GM21381 (cell line): ENCODE measurements around the gene GALR3.
A peak's percentile ranks its signal among the peaks of the same experiment; 100 is the strongest.

Experiments
- ATAC-seq: cut with Tn5 transposase; IDR thresholded peaks from one replicate; pipeline ENCODE4 v1.9.1; 2021; ENCODE audit warnings: mild to moderate bottlenecking, moderate library complexity; ENCODE audit not compliant: unreplicated experiment

The GALR3 gene

GRCh38 chr22:37802310-37803194 is 20.6 kb upstream of the GALR3 start:
- ATAC-seq = no peak

DNA sequence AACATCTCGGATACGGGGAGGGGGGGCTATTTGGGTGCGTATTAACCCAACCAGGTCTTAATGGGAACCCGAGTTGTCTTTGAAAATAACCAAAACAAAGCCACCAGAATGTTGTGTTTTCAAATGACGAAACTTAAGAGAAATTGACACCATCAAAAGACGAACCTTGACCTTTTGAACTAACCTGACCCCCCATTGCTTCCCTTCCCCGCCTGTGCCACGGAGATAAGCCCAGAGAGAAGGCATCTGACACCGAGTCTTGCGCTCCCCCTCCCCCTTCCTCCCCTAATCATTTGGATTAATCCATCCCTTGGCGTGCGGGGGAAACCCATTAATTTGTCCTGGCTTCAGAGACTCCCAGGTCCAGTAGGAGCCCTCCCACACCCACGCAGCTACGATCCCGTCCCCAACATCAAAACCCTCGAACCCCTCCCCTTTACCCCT is 20.0 kb upstream of the GALR3 start:
- no peak for ATAC-seq

- ATAC-seq = no peak
These were observed 19.4 kb upstream of the GALR3 start for GRCh38 chr22:37803639-37804351.

DNA sequence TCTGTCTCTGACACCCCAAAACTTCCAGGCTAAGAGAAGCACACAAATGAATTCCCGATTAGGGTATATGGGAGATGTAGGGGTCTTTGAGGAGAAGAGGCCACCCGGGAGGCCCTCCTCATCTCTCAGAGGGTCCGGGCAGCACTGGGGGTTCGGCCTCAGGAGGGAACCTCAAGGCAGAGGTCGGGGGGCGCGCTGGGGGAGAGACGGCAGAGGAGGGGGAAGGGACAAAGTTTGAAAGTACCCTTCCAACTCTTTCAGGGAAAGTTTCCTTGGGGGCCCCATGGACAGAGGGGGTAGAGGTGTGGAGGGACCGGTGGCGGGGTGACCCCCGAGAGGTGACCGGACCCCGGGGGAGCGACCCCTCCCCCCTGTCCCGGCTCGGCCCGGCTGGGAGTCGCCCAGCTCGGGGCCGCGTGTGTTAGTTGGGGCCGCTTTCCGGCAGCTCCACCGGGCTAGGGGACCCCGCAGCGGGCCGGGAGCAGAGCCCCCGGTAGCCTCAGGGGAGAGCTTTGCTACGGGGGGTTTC is 18.8 kb upstream of the GALR3 start:
- ATAC-seq = no peak

DNA sequence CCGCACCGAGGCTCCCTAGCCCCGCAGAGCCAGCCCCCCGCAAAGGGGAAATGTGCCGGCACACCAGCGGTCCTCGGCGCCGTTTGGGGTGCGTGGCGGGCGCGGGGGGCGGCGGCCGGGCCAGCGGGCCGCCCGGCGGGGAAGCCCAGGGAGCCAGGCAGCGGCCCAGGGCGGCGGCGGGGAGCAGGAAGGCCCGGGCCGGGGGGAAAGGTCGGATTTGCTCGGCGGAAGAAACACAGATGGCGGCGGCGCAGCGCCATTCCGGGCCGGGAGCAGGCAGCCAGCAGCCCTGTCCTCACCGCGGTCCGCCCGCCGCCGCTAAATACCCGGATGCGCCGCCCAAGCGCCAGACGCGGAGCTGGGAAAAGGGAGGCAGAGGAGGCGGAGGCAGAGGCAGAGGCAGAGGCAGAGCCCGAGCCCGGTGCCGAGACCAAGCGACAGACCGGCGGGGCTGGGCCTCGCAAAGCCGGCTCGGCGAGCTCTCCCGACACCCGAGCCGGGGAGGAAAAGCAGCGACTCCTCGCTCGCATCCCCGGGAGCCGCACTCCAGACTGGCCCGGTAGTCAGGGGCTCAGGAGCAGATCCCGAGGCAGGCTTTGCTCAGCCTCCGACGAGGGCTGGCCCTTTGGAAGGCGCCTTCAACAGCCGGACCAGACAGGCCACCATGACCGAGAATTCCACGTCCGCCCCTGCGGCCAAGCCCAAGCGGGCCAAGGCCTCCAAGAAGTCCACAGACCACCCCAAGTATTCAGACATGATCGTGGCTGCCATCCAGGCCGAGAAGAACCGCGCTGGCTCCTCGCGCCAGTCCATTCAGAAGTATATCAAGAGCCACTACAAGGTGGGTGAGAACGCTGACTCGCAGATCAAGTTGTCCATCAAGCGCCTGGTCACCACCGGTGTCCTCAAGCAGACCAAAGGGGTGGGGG is 18.0 kb upstream of the GALR3 start:
- no peak for ATAC-seq

- ATAC-seq = no peak
These were observed 17.3 kb upstream of the GALR3 start for GRCh38 chr22:37805810-37806277.

- no peak for ATAC-seq
These were observed 16.5 kb upstream of the GALR3 start for GRCh38 chr22:37806409-37807333.

- peak; percentile 87 for ATAC-seq
These were observed 15.5 kb upstream of the GALR3 start, which contains the start of gene GCAT for GRCh38 chr22:37807410-37808293. Gene GCAT, plus strand, starts transcription at chr22:37807934. Its CDS starts 34 bp downstream, at chr22:37807968.

DNA sequence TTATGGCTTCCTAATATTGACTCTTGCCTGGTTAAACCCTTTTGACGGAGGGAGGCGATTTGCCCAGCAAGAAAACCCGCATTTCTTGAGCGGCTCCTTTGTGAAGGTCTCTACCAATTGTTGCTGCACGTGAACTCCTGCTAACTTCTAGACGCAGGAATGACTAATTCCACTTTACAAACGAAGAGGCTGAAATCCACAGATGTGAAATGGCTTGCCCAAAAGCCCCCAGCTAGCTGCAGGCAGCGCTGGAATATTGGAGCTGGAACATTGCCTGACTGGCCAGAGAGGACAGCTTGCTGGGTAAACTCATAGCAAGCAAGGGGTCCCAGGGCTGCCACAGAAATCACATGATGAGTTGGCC is 14.9 kb upstream of the GALR3 start:
- ATAC-seq = no peak

DNA sequence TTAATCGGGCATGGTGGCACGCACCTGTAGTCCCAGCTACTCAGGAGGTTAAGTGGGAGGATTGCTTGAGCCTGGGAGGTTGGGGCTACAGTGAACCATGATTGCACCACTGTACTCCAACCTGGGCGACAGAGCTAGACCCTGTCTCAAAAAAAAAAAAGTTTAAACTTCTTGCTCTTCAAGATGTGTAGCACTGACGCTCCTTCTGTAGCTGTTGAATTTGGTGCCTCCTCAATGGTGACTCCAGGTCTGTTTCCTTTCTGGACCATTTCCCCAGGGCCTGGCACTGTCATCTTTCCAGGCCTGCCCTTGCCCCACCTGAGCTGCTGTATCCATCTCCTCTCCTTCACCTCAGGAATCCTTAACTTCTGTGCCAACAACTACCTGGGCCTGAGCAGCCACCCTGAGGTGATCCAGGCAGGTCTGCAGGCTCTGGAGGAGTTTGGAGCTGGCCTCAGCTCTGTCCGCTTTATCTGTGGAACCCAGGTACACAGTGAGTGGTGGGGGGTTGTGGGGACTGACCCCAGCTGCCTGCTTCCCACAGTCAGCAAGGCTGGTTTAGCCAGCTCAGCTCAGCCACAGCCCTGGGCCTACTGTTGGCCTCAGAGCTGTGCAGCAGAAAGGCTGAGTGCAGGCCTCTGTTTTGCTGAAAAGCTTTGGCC is 13.4 kb upstream of the GALR3 start:
- no peak for ATAC-seq

DNA sequence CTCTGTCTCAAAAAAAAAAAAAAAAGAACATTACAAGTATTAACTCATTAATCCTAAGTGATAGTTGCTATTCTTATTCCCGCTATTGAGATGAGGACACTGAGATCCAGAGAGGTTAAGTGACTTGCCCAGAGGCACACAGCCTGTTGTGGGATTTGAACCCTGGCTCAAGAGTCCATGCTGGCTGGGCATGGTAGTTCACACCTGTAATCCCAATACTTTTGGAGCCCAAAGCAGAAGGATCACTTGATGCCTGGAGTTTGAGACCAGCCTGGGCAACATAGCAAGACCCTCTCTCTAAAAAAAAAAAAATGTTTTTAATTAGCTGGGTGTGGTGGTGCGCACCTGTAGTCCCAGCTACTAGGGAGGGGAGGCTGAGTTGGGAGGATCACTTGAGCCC is 11.3 kb upstream of the GALR3 start:
- no peak for ATAC-seq

GRCh38 chr22:37812869-37813678 is 10.1 kb upstream of the GALR3 start:
- no peak for ATAC-seq

DNA sequence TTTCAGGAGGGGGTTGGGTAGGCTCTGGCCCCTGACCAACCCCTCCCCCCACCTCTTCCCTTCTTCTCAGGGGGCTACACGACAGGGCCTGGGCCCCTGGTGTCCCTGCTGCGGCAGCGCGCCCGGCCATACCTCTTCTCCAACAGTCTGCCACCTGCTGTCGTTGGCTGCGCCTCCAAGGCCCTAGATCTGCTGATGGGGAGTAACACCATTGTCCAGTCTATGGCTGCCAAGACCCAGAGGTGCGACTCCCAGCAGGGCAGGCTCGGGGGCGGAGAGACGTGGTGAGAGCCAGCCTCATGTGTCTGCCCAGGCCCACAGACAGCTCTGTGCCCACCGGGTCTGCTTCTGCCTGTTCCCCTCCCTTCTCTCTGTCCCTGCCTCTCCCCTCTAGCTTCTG is 7.6 kb upstream of the GALR3 start:
- no peak for ATAC-seq

GRCh38 chr22:37816543-37817180 is 6.5 kb upstream of the GALR3 start:
- no peak for ATAC-seq

DNA sequence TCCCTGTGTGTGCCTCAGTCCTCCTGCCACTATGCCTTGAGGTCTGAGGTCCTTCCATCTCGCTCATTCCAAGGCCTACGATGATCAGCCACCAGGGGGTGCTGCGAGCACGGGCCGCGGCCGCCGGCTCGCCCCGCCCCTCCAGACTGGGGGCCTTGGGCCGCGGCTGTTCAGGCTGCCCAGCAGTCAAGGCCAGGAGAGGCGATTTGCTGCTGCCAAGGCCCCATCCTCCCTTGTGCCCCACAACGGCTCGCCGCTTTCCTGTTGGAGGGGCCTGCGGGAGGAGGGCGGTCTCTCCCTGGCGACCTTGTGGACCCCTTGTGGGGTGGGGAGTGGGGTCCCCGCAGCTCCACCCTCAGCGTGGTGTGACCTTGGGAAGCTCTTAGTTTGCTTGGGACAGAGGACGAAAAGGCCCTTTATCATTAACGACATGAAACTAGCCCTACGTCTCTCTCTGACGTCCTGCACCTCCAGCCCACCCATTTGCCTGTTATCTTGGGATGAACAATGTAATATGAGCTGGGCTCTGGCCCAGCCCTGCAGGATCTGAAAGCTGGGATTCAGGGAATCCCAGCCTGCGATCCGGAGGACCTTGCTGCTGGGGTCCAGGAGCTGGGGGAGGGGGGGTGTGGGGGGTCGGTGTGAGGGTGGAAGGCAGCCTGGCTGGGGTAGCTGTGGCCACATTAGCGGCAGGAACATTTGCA is 5.3 kb upstream of the GALR3 start:
- no peak for ATAC-seq

GRCh38 chr22:37818409-37819104 is 4.6 kb upstream of the GALR3 start:
- no peak for ATAC-seq
